Hepatocyte (in vitro differentiated cells): Measurements from ENCODE around the gene ANTXR2. TPM values are rescaled to one million over a fixed set of nuclear protein-coding genes. Genes with fewer than 3 reads are reported as not detected.

Experiments
- DNase-seq: peaks from one replicate; pipeline ENCODE4 v3.0.0-alpha.2; 2016; ENCODE audit warnings: low spot score
- H2AFZ ChIP-seq: fragments of 200-600 bp; sonication (generic); 2 replicates; pipeline ENCODE4 v1.6.0; 2016; ENCODE audit warnings: antibody characterized with exemption, mild to moderate bottlenecking
- H3K27ac ChIP-seq: fragments of 200-600 bp; sonication (generic); 2 replicates; pipeline ENCODE4 v1.5.1; 2016; ENCODE audit warnings: mild to moderate bottlenecking
- H3K27me3 ChIP-seq: fragments of 200-600 bp; sonication (generic); 2 replicates; pipeline ENCODE4 v1.6.1; 2016
- H3K36me3 ChIP-seq: fragments of 200-600 bp; sonication (generic); replicated peaks from 2 replicates; pipeline ENCODE4 v1.5.1; 2016; ENCODE audit warnings: low read depth; ENCODE audit not compliant: insufficient read depth
- H3K4me1 ChIP-seq: fragments of 200-600 bp; sonication (generic); 2 replicates; pipeline ENCODE4 v1.5.1; 2016; ENCODE audit warnings: mild to moderate bottlenecking, moderate library complexity; ENCODE audit not compliant: insufficient read depth
- H3K4me2 ChIP-seq: fragments of 200-600 bp; sonication (generic); 2 replicates; pipeline ENCODE4 v1.6.0; 2016
- H3K4me3 ChIP-seq: fragments of 200-600 bp; sonication (generic); 2 replicates; pipeline ENCODE4 v1.5.1; 2016; ENCODE audit warnings: mild to moderate bottlenecking
- H3K79me2 ChIP-seq: fragments of 200-600 bp; sonication (generic); 2 replicates; pipeline ENCODE4 v1.6.0; 2017; ENCODE audit warnings: mild to moderate bottlenecking
- H3K9me2 ChIP-seq: fragments of 200-600 bp; sonication (generic); replicated peaks from 2 replicates; pipeline ENCODE4 v1.6.0; 2017; ENCODE audit warnings: mild to moderate bottlenecking; ENCODE audit not compliant: insufficient read depth
- H3K9me3 ChIP-seq: fragments of 200-600 bp; sonication (generic); 2 replicates; pipeline ENCODE4 v1.5.1; 2016; ENCODE audit warnings: low read depth, mild to moderate bottlenecking
- H4K20me1 ChIP-seq: fragments of 200-600 bp; sonication (generic); 2 replicates; pipeline ENCODE4 v1.6.0; 2016; ENCODE audit warnings: mild to moderate bottlenecking; ENCODE audit not compliant: insufficient read depth, poor library complexity, severe bottlenecking
- CTCF ChIP-seq: fragments of 200-600 bp; sonication (generic); IDR thresholded peaks from 2 replicates; pipeline ENCODE4 v1.5.1; 2016; ENCODE audit warnings: antibody characterized with exemption, mild to moderate bottlenecking; ENCODE audit not compliant: poor library complexity
- EZH2 ChIP-seq: fragments of 200-600 bp; sonication (generic); IDR thresholded peaks from 2 replicates; pipeline ENCODE4 v1.6.1; 2016; ENCODE audit warnings: antibody characterized with exemption, mild to moderate bottlenecking, borderline replicate concordance
- EZH2phosphoT487 ChIP-seq: fragments of 200-600 bp; sonication (generic); IDR thresholded peaks from one replicate; pipeline ENCODE4 v1.6.1; 2018; ENCODE audit warnings: antibody characterized with exemption, mild to moderate bottlenecking, low read depth, moderate library complexity; ENCODE audit not compliant: unreplicated experiment, severe bottlenecking
- WGBS: methylation state at CpG from one replicate; pipeline ENCODE4 v1.1.6; 2016; ENCODE audit warnings: low lambda C conversion rate; ENCODE audit errors: missing lambda C conversion rate; 5-methylcytosine and 5-hydroxymethylcytosine counted together
- polyA plus RNA-seq: library from polyadenylated mRNA; unstranded; fragments of >200 nt; fragmentation: Nextera tagmentation; extraction: Ambion mirVana; gene quantifications from 2 replicates; pipeline ENCODE4 v1.2.1, GENCODE V29; 2016
- total RNA-seq: library from RNA; depleted of rRNA; stranded (reverse); fragments of >200 nt; gene quantifications from 2 replicates; pipeline ENCODE4 v1.2.3, GENCODE V29; 2014

The ANTXR2 gene
- total and polyA plus RNA-seq, 2 experiments from 2014 or later, result 25.2 to 46.5 TPM

DNA sequence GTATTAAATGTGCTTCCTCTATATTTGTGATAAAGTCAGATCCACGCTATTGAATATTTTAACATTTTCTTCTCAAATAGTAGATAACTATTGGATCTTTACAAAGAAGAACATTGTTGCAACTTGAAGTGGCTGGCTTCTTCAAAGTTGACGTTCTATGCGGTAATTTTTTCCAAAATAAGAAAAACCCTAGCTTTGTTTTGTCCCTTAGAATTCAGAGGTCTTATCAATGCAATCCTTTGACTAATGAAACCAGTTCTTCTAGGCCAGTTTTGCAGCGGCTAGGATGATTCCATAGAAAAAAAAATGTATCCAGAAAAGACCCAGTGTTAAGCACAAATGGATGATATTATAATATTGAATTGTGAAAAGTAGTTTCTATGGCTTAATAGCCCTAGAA is 89.6 kb downstream of the ANTXR2 start:
- Histone ChIP-seq H3K36me3 (no peaks in the 10 kb centered on the region), H2AFZ (no peak overlapping the region), H3K4me3 (no peak overlapping the region), H3K9me2 (no peaks in the 10 kb centered on the region), H3K27me3 (no peaks in the 10 kb centered on the region), H3K4me2 (no peak overlapping the region), H3K79me2 (no peaks in the 10 kb centered on the region), H4K20me1 (no peaks in the 10 kb centered on the region), H3K27ac (no peak overlapping the region), H3K4me1 (no peaks in the 10 kb centered on the region), H3K9me3 (no peaks in the 10 kb centered on the region)
- TF ChIP-seq EZH2phosphoT487 (no peak), EZH2 (no peak)
- no peak for DNase-seq
- WGBS, result 97% methylated on average over 4 of the region's 4 CpGs

GRCh38 chr4:79982601-79983322 is 90.3 kb downstream of the ANTXR2 start:
- WGBS, result 72% methylated on average over 1 of the region's 1 CpG
- no peaks in the 10 kb centered on the region for H3K79me2 ChIP-seq
- H3K36me3 ChIP-seq, result no peaks in the 10 kb centered on the region
- H3K4me3 ChIP-seq, result no peak overlapping the region
- no peaks in the 10 kb centered on the region for H4K20me1 ChIP-seq
- H3K27ac ChIP-seq, result no peak overlapping the region
- H3K9me3 ChIP-seq, result no peaks in the 10 kb centered on the region
- H3K9me2 ChIP-seq, result no peaks in the 10 kb centered on the region
- no peak for DNase-seq
- no peak overlapping the region for H2AFZ ChIP-seq
- no peaks in the 10 kb centered on the region for H3K4me1 ChIP-seq
- TF ChIP-seq EZH2phosphoT487 (no peak), CTCF (no peak), EZH2 (no peak)
- no peak overlapping the region for H3K4me2 ChIP-seq
- no peaks in the 10 kb centered on the region for H3K27me3 ChIP-seq

GRCh38 chr4:79980448-79980847 is 92.6 kb downstream of the ANTXR2 start:
- H3K4me2 ChIP-seq, result no peak overlapping the region
- WGBS, result 98% methylated on average over 2 of the region's 2 CpGs
- H3K36me3 ChIP-seq, result peaks cover 5% of the 10 kb centered on the region
- no peaks in the 10 kb centered on the region for H3K4me1 ChIP-seq
- no peak overlapping the region for H2AFZ ChIP-seq
- no peaks in the 10 kb centered on the region for H4K20me1 ChIP-seq
- DNase-seq, result no peak
- H3K9me2 ChIP-seq, result no peaks in the 10 kb centered on the region
- H3K9me3 ChIP-seq, result no peaks in the 10 kb centered on the region
- no peak overlapping the region for H3K27ac ChIP-seq
- H3K27me3 ChIP-seq, result no peaks in the 10 kb centered on the region
- no peak for TF ChIP-seq EZH2phosphoT487
- TF ChIP-seq EZH2, result no peak
- TF ChIP-seq CTCF, result no peak
- H3K4me3 ChIP-seq, result no peak overlapping the region
- no peaks in the 10 kb centered on the region for H3K79me2 ChIP-seq

GRCh38 chr4:79979785-79980437 is 93.1 kb downstream of the ANTXR2 start:
- 88% methylated on average over 1 of the region's 1 CpG for WGBS
- H2AFZ ChIP-seq, result no peak overlapping the region
- no peaks in the 10 kb centered on the region for H4K20me1 ChIP-seq
- H3K27me3 ChIP-seq, result no peaks in the 10 kb centered on the region
- DNase-seq, result no peak
- no peak overlapping the region for H3K27ac ChIP-seq
- no peaks in the 10 kb centered on the region for H3K9me2 ChIP-seq
- TF ChIP-seq EZH2, result no peak
- TF ChIP-seq CTCF, result no peak
- TF ChIP-seq EZH2phosphoT487, result no peak
- no peaks in the 10 kb centered on the region for H3K4me1 ChIP-seq
- H3K79me2 ChIP-seq, result no peaks in the 10 kb centered on the region
- H3K36me3 ChIP-seq, result peaks cover 5% of the 10 kb centered on the region
- H3K9me3 ChIP-seq, result no peaks in the 10 kb centered on the region
- H3K4me3 ChIP-seq, result no peak overlapping the region
- H3K4me2 ChIP-seq, result no peak overlapping the region
